HepG2 (cell line): ENCODE measurements around the gene AK2. TPM values are rescaled to one million over a fixed set of nuclear protein-coding genes. Genes with fewer than 3 reads are reported as not detected.
"Not testable (repeated sequence)": the region's sequence is repeated elsewhere in the genome, so short reads cannot be mapped to it uniquely, and the experiment has no call there.

Experiments
- ATAC-seq: fragments of 200-7000 bp; cut with Tn5 transposase; 3 replicates; pipeline ENCODE4 v1.9.1; 2020; ENCODE audit warnings: mild to moderate bottlenecking, moderate library complexity
- BruUV-seq: library from RNA; stranded (reverse); fragments of 400-500 nt; replicated peaks from 2 replicates; lab custom pipeline; 2021; lab: Mats Ljungman, UMichigan
- CTCF ChIA-PET: fragments of 300-600 bp; formaldehyde crosslinking; extraction: SDS; loops from one replicate; lab custom pipeline; 2021; ENCODE audit warnings: low total read pairs, inconsistent platforms, low intra/inter-chr PET ratio; lab: Yijun Ruan, JAX
- POLR2A ChIA-PET: fragments of 350-600 bp; sonication (Branson Sonifier 250); formaldehyde crosslinking; loops from one replicate; lab custom pipeline; 2020; ENCODE audit warnings: antibody characterized with exemption, inconsistent platforms; lab: Yijun Ruan, JAX
- DNase-seq: peaks from one replicate; pipeline ENCODE4 v3.0.0-alpha.2; 2015; ENCODE audit warnings: low spot score
- FAIRE-seq: peaks from 3 replicates; lab custom pipeline; 2011; peaks lifted over from hg19 to GRCh38; lab: Jason Lieb, UNC
- H2AFZ ChIP-seq: one replicate; pipeline ENCODE4 v1.6.1; 2011; ENCODE audit warnings: low read length, inconsistent platforms
- H3K27ac ChIP-seq: fragments of 300-600 bp; 3 replicates; pipeline ENCODE4 v1.8.0; 2011; ENCODE audit warnings: mixed run types, mild to moderate bottlenecking, mixed read lengths, low read length, inconsistent platforms; ENCODE audit not compliant: insufficient read depth; ENCODE audit errors: extremely low read length
- H3K27me3 ChIP-seq, 2 experiments: fragments of 200-600 bp in 1 of 2; 2 replicates in 1 of 2; 3 replicates in 1 of 2; pipeline versions ENCODE4 v1.6.0 to v1.8.0; 2011; ENCODE audit warnings: low read length in 2 of 2, mild to moderate bottlenecking in 2 of 2, moderate library complexity in 2 of 2, inconsistent platforms in 1 of 2; ENCODE audit not compliant: insufficient read depth in 2 of 2, control insufficient read depth in 1 of 2
- H3K36me3 ChIP-seq, 2 experiments: fragments of 200-600 bp in 1 of 2; replicated peaks in 1 of 2; 2 replicates in 1 of 2; 3 replicates in 1 of 2; pipeline versions ENCODE4 v1.5.1 to v1.8.0; 2011; ENCODE audit warnings: low read length in 2 of 2, inconsistent platforms in 1 of 2; ENCODE audit not compliant: insufficient read depth in 2 of 2, control insufficient read depth in 1 of 2
- H3K4me1 ChIP-seq: 2 replicates; pipeline ENCODE4 v1.5.1; 2012; ENCODE audit warnings: low read length, inconsistent platforms; ENCODE audit not compliant: insufficient read depth
- H3K4me2 ChIP-seq: 2 replicates; pipeline ENCODE4 v1.6.0; 2011; ENCODE audit warnings: low read depth, low read length, inconsistent platforms
- H3K4me3 ChIP-seq, 3 experiments: fragments of 200-600 bp in 1 of 3; sonication (generic), shearing (Covaris generic) in 1 of 3; replicated peaks in 1 of 3; 2 replicates each; pipeline ENCODE4 v1.5.1; 2011 to 2016; ENCODE audit warnings: low read length in 3 of 3, inconsistent platforms in 2 of 3, low read depth in 2 of 3, mild to moderate bottlenecking in 2 of 3, control low read depth in 1 of 3, mixed read lengths in 1 of 3; ENCODE audit not compliant: insufficient read depth in 1 of 3
- H3K79me2 ChIP-seq: one replicate; pipeline ENCODE4 v1.6.1; 2011; ENCODE audit warnings: low read length, inconsistent platforms; ENCODE audit not compliant: insufficient read depth
- H3K9ac ChIP-seq: 2 replicates; pipeline ENCODE4 v1.6.0; 2011; ENCODE audit warnings: mild to moderate bottlenecking, low read depth, low read length, inconsistent platforms; ENCODE audit not compliant: insufficient read depth
- H3K9me3 ChIP-seq: 2 replicates; pipeline ENCODE4 v1.5.1; 2012; ENCODE audit warnings: mild to moderate bottlenecking, low read length
- H4K20me1 ChIP-seq: 2 replicates; pipeline ENCODE4 v1.6.0; 2011; ENCODE audit warnings: inconsistent platforms, mild to moderate bottlenecking, low read length, moderate library complexity; ENCODE audit not compliant: insufficient read depth
- CEBPB ChIP-seq: IDR thresholded peaks from 2 replicates; pipeline ENCODE4 v1.6.1; 2011; ENCODE audit warnings: low read depth, low read length, improper control_type of control experiment, borderline replicate concordance
- HNF4A ChIP-seq: sonication (generic); formaldehyde crosslinking; IDR thresholded peaks from 2 replicates; pipeline ENCODE4 v1.4.0; 2020; ENCODE audit warnings: missing genetic modification reagents
- HNF4G ChIP-seq, 2 experiments: sonication (generic) in 1 of 2; formaldehyde crosslinking in 1 of 2; IDR thresholded peaks; 2 replicates each; pipeline versions ENCODE4 v1.4.0 to v1.6.1; 2011 to 2020; ENCODE audit warnings: borderline replicate concordance in 2 of 2, low read depth in 2 of 2, mild to moderate bottlenecking in 2 of 2, low read length in 1 of 2, missing genetic modification reagents in 1 of 2, moderate library complexity in 1 of 2
- ZNF326 ChIP-seq: sonication (generic); formaldehyde crosslinking; IDR thresholded peaks from 2 replicates; pipeline ENCODE4 v1.4.0; 2020; ENCODE audit warnings: missing genetic modification reagents, borderline replicate concordance
- WGBS: methylation state at CpG from one replicate; pipeline ENCODE4 v1.1.6; 2017; ENCODE audit warnings: low lambda C conversion rate; 5-methylcytosine and 5-hydroxymethylcytosine counted together
- in situ Hi-C: cut with HindIII; loops from 2 replicates; pipeline ENCODE4 v1.10.0; 2017; ENCODE audit warnings: low pct_unique_long_range_greater_than_20kb; ENCODE audit not compliant: extremely low pct_ligation_motif_present
- intact Hi-C: fragments of 100-400 bp; cut with micrococcal nuclease; formaldehyde crosslinking; loops from one replicate; pipeline ENCODE4 v1.10.0; 2022; ENCODE audit not compliant: unreplicated experiment
- polyA plus RNA-seq, 8 experiments: library from polyadenylated mRNA; depleted of rRNA in 3 of 8; stranded (reverse) in 7 of 8; unstranded in 1 of 8; fragments of >200 nt; fragmentation: Illumina TruSeq in 4 of 8; extraction: Trizol in 4 of 8; gene quantifications; 2 replicates each; pipeline versions ENCODE4 v1.2.1 to v1.2.3, GENCODE V29; 2011 to 2016; ENCODE audit warnings: low read depth in 4 of 8, missing spikeins in 1 of 8, mixed read lengths in 1 of 8; ENCODE audit not compliant: insufficient read depth in 1 of 8
- total RNA-seq, 5 experiments: library from RNA; depleted of rRNA; stranded (reverse); fragments of >200 nt; fragmentation: Illumina TruSeq; extraction: Trizol; gene quantifications; 2 replicates each; pipeline ENCODE4 v1.2.3, GENCODE V29; 2016; ENCODE audit warnings: low read depth in 1 of 5
- TF ChIP-seq, protein P1 (sequence below): sonication (generic); formaldehyde crosslinking; IDR thresholded peaks from 2 replicates; pipeline ENCODE4 v1.4.0; 2020; ENCODE audit warnings: mild to moderate bottlenecking, missing genetic modification reagents
- TF ChIP-seq, protein P2 (sequence below): sonication (generic); formaldehyde crosslinking; IDR thresholded peaks from 2 replicates; pipeline ENCODE4 v1.8.1; 2023; ENCODE audit warnings: mild to moderate bottlenecking, missing genetic modification reagents, borderline replicate concordance

The AK2 gene
- total and polyA plus RNA-seq, 2 of the 13 experiments (the other 11 are each of a cell fraction or from before 2014, with no cell fraction given), result 170 to 188 TPM

DNA sequence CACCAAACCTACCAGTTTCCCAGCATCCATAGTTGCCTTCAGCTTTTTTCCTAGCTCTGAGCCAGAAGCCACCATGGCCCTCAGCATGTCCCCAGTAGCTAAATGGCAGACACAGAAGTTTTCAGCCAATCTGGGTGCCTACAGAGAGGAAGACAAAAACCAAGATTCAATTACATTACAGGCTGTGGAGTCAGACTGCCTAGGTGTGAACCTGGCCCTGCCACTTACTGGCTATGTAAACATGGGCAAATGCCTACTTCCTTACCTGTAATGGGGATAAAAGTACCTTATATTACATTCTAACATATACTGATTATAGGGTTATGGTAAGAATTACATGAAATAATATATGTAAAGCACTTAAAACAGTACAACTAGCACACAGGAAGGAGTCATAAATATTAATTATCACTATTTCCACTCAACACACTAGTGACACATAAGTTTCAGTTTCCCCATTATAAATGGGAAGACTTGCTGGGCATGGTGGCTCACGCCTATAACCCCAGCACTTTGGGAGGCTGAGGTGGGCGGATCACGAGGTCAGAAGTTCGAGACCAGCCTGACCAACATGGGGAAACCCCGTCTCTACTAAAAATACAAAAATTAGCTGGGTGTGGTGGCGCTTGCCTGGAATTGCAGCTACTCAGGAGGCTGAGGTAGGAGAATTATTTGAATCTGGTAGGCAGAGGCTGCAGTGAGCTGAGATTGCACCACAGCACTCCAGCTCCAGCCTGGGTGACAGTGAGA, 12.1 kb downstream of the AK2 start:
- peaks cover 13% of the 10 kb centered on the region; the same call in 1 of the 2 replicates for H4K20me1 ChIP-seq
- H3K27ac ChIP-seq, H3K9me3 ChIP-seq, intact Hi-C loops, FAIRE-seq, in situ Hi-C loops, ATAC-seq, H3K4me3 ChIP-seq, H3K9ac ChIP-seq, H3K27me3 ChIP-seq, CTCF ChIA-PET, H3K4me2 ChIP-seq, H2AFZ ChIP-seq, BruUV-seq, DNase-seq: not testable (repeated sequence)
- POLR2A ChIA-PET, result interaction anchor here (2.0 kb wide), 1 partner anchor 11 kb away, joined by 7 read pairs; no protein-coding TSS in a partner anchor
- peaks cover 38% of the 10 kb centered on the region for H3K79me2 ChIP-seq
- peaks cover 18 to 71% of the 10 kb centered on the region in 2 experiments for H3K36me3 ChIP-seq
- H3K4me1 ChIP-seq, result peaks cover 49% of the 10 kb centered on the region
- 98% methylated on average over 6 of the region's 6 CpGs for WGBS

DNA sequence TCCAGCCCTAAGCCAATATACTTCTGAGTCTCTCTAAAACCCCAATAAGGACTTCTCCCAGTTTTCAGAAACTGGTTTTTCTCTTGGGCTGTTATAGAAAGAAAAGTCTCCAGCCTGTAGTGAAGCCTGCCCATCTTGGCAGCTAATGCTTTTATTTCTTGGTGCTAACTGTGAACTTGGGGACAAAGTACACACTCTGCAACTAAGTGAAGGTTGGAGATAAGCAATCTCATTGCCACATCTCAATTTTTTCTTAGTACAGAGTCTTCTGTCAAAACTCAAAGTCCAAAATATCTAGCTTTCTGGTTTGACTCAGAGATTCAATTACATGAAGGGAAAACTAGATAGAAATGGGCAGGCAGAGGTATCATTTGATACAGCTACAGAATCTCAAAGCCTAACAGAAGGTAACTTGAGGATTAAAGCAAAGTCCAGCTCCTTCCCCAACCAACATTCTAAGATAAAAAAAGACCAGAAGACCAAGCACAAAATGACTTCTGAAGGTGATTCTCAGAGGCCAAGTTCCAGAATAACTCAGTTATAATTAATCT, 14.0 kb downstream of the AK2 start:
- Histone ChIP-seq H3K27ac (no peak overlapping the region), H3K36me3 (peaks cover 24 to 75% of the 10 kb centered on the region in 2 experiments), H3K4me1 (peaks cover 34% of the 10 kb centered on the region), H3K4me2 (no peak overlapping the region; the same call in 1 of the 2 replicates), H2AFZ (no peak overlapping the region), H3K9ac (no peak overlapping the region), H3K9me3 (no peaks in the 10 kb centered on the region), H3K79me2 (peaks cover 21% of the 10 kb centered on the region), H3K27me3 (no peaks in the 10 kb centered on the region), H3K4me3 (no peak overlapping the region), H4K20me1 (peaks cover 13% of the 10 kb centered on the region; the same call in 1 of the 2 replicates)
- DNase-seq (no peak), ATAC-seq (no peak), FAIRE-seq (no peak)
- intact Hi-C loops (no loop called here), in situ Hi-C loops (no loop called here)
- CTCF ChIA-PET, result no interaction called here
- POLR2A ChIA-PET, result no interaction called here
- no TSS peak for BruUV-seq
- TF ChIP-seq HNF4A (CRISPR knock-in tag), result peak; percentile 73
- peak; percentile 49; the same call in 1 of the 2 replicates for TF ChIP-seq CEBPB
- TF ChIP-seq, protein P1, sequence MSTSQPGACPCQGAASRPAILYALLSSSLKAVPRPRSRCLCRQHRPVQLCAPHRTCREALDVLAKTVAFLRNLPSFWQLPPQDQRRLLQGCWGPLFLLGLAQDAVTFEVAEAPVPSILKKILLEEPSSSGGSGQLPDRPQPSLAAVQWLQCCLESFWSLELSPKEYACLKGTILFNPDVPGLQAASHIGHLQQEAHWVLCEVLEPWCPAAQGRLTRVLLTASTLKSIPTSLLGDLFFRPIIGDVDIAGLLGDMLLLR (CRISPR knock-in tag), result no peak
- TF ChIP-seq, protein P2, sequence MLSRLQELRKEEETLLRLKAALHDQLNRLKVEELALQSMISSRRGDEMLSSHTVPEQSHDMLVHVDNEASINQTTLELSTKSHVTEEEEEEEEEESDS (CRISPR knock-in tag), result no peak
- peak; percentile 37; the same call in 1 of the 2 replicates for TF ChIP-seq HNF4G (IDR thresholded peaks at IDR 0.05; ENCODE audit: borderline replicate concordance, low read depth, low read length)
- TF ChIP-seq HNF4G (CRISPR knock-in tag; IDR thresholded peaks at IDR 0.05; ENCODE audit: borderline replicate concordance, low read depth), result no peak
- TF ChIP-seq ZNF326 (CRISPR knock-in tag), result no peak
